Measurements from ENCODE around the gene EDDM13. TPM values are rescaled to one million over a fixed set of nuclear protein-coding genes. Genes with fewer than 3 reads are reported as not detected.
"Not testable (repeated sequence)": the region's sequence is repeated elsewhere in the genome, so short reads cannot be mapped to it uniquely, and the experiment has no call there.

Gene EDDM13
- polyA plus RNA-seq, 4 donors, result 0.98 to 2.6 (median 2.1) TPM

DNA sequence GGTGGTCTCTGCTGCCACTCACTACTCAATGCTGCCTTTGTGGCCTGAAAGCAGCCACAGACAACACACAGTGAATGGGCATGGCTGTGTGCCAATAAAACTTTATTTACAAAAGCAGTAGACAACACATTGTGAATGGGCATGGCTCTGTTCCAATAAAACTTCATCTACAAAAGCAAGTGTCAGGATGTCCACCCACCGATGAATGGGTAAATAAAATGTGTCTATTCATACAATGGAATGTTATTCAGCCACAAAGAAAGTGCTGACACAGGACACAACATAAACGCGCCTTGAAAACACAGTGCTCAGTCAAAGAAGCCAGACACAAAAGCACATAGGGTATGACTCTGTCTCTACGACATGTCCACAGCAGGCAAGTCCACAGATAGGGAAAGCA is 22.0 kb downstream of the EDDM13 start:
- no peak for DNase-seq (ENCODE audit: low read depth in 4 of 4, low spot score in 3 of 4)

DNA sequence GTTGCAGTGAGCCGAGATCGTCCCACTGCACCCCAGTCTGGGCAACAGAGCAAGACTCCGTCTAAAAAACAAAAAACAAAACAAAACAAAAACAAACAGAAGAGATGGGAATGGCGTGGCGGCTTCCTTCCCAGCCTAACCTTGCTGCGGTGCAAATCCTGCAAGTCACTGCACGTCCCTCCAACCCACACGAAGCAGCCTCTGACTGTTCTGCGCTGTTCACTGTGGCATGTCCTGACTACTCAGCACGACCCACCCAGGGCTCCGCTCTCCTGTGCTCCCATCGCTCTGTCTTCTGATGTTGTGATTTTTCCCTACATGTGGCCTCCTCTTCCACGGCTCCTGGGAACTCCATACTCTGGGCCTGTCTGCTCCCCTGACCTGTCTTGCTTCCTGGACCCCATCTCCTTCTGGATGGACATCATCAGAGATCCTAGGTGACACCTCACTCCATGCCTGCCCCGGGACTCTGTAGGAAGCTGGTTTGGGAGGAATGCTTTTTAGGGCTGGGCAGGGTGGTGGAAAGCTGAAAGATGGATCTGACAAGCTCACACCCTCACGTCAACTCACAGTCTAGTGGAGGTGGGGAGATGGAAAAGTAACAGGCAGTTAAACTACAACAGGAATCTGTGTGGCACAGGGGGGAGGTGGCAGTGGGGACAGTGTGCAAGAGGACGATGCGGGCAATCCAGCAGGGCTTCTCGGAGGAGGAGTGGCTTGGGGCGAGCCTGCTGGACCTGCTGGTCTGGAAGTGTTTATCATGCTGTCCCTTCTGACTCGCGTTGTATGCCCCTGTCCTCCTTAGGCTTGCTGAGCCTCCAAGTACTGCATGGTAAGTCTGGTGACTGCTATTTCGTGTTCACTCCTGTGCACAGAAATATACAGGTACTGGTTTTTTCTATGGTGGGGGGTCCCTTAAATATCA is 23.2 kb downstream of the EDDM13 start:
- DNase-seq (ENCODE audit: low read depth in 4 of 4, low spot score in 3 of 4), result no peak

DNA sequence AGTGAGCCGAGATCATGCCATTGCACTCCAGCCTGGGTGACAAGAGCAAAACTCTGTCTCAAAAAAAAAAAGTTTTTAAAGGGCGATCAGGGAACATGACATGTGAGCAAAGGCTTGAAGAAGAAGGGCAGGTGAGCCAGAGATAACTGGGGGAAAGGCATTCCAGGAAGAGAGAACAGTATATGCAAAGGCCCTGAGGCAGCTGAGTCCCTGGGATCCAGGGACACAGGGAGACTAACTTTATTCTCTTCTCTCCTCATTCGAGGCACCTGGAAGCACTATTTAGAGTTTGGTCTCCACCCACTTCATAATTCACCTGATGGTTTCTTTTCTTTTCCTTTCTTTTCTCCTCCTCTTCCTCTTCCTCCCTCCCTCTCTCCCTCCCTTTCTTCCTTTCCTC is 24.5 kb downstream of the EDDM13 start:
- DNase-seq (ENCODE audit: low read depth in 4 of 4, low spot score in 3 of 4), result no peak

- no peak for DNase-seq (ENCODE audit: low read depth in 4 of 4, low spot score in 3 of 4)
Observed at GRCh38 chr19:56299688-56300087, 27.1 kb downstream of the EDDM13 start.

- no peak for DNase-seq (ENCODE audit: low read depth in 4 of 4, low spot score in 3 of 4)
Observed at GRCh38 chr19:56301155-56301554, 28.6 kb downstream of the EDDM13 start.

GRCh38 chr19:56301886-56302620 is 29.5 kb downstream of the EDDM13 start:
- no peak for DNase-seq (ENCODE audit: low read depth in 4 of 4, low spot score in 3 of 4)

GRCh38 chr19:56304243-56304642 is 31.7 kb downstream of the EDDM13 start:
- no peak for DNase-seq (ENCODE audit: low read depth in 4 of 4, low spot score in 3 of 4)

DNA sequence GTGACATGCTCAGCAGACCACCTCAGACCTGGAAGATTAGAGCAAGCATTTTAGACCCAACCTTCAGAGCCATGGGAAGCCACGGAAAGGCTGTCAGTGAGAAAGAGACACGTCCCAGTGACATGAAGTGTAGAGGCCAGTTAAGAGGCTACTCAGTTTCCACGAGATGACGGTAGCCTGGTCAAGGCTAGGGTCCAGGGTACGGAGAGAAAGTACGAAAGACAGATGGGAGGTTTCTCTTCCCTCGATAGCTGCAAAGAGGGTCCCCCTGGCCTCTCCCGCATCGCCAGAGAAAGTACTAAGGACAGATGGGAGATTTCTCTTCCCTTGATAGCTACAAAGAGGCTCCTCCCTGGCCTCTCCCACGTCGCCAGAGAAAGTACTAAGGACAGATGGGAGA is 33.5 kb downstream of the EDDM13 start:
- no peak for DNase-seq (ENCODE audit: low read depth in 4 of 4, low spot score in 3 of 4)

DNA sequence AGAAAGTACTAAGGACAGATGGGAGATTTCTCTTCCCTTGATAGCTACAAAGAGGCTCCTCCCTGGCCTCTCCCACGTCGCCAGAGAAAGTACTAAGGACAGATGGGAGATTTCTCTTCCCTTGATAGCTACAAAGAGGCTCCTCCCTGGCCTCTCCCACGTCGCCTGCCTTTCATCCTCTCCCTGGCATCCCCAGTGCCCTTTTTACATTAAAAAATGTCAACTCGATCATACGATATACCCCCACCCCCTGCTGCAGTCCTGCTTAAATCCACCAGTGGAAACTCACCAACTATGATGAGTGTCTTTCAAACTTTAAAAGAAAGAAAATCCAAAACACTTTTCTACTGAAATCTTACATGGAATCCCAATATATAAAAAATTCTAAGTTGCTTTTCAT is 34.5 kb downstream of the EDDM13 start:
- not testable (repeated sequence) for DNase-seq (ENCODE audit: low read depth in 4 of 4, low spot score in 3 of 4)

GRCh38 chr19:56308792-56309191 is 36.2 kb downstream of the EDDM13 start:
- no peak for DNase-seq (ENCODE audit: low read depth in 4 of 4, low spot score in 3 of 4)

- no peak for DNase-seq (ENCODE audit: low read depth in 4 of 4, low spot score in 3 of 4)
Observed at GRCh38 chr19:56309511-56310185, 37.1 kb downstream of the EDDM13 start.

DNA sequence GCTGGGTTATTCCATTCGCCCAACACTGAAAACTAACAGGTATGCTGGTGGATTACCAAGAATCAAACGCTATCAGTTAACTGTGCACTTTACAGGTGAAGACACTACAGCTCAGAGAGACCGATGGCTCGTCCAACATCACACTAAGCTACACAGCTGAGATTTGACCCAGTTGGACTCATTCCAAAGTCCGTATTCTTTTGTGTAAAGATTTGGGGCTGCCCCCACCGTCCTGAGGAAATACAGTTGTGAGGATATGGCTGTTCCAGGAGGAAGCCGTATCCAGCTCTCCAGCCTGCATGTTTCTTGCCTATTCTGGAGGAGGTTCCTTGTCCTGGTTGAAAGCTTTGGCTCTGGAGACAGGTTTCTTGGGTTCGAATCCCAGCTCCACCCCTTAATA is 37.9 kb downstream of the EDDM13 start:
- no peak for DNase-seq (ENCODE audit: low read depth in 4 of 4, low spot score in 3 of 4)

GRCh38 chr19:56312342-56312741 is 39.8 kb downstream of the EDDM13 start:
- no peak for DNase-seq (ENCODE audit: low read depth in 4 of 4, low spot score in 3 of 4)

DNA sequence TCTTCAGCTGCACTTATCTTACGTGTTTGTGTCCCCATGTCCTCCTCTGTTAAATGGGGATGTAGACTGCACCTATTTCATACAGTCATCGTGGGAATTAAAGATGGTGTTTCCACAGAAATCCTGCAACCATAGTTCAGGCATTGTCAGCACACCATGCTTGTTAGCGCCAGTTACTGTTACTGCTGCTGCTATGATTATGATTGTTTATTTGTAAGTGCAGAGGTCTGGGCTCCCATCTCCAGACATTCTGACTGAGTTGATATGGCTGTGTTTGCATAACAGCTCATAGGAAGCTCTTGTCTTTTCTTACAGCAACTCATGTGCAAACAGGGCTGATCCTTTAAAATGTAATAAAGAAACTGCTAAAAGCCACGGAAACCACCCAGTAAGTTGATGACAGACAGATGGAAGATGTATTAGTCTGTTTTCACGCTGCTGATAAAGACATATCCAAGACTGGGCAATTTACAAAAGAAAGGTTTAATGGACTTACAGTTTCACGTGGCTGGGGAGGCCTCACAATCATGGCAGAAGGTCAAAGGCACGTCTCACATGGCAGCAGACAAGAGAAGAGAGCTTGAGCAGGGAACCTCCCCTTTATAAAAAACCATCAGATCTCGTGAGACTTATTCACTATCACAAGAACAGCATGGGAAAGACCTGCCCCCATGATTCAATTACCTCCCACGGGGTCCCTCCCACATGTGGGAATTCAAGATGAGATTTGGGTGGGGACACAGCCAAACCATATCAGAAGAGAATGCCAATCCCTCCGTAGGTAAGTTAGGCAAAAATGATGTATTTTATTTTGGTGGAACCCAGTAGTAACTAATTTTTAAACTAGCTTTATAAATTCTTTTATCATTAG is 40.5 kb downstream of the EDDM13 start:
- DNase-seq (ENCODE audit: low read depth in 4 of 4, low spot score in 3 of 4), result no peak

GRCh38 chr19:56314018-56314380 is 41.5 kb downstream of the EDDM13 start:
- DNase-seq (ENCODE audit: low read depth in 4 of 4, low spot score in 3 of 4), result no peak

- peak; percentile 95 to 100 (median 96) for DNase-seq (ENCODE audit: low read depth in 4 of 4, low spot score in 3 of 4)
Observed at GRCh38 chr19:56314381-56315076, 42.0 kb downstream of the EDDM13 start, which contains the start of gene ZSCAN5A. ZSCAN5A (minus strand) TSS chr19:56314839; CDS start chr19:56225046, 89,793 bp downstream.

- DNase-seq (ENCODE audit: low read depth in 4 of 4, low spot score in 3 of 4), result peak; percentile 98 to 99 (median 98)
Observed at GRCh38 chr19:56315077-56315828, 42.7 kb downstream of the EDDM13 start.

GRCh38 chr19:56316728-56317127 is 44.2 kb downstream of the EDDM13 start:
- no peak for DNase-seq (ENCODE audit: low read depth in 4 of 4, low spot score in 3 of 4)

DNA sequence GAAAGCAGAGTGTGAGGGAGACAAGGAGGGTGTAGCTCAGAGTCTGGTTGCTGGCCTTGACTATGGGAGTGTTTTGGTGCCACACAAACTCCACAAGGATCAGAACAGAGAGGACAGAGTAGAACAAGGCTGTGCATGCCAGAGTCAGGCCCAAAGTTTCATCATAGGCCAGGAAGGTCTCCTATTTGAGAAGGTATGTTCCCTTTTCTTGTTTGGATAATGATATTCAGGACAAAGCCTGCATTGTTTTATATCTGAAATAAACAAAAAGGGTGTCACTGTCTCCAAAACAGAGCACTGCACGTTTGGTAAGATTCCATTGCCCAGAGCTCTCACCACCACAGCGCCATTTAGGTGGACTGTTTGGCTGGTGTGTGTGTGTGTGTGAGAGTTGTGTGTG is 45.2 kb downstream of the EDDM13 start:
- no peak for DNase-seq (ENCODE audit: low read depth in 4 of 4, low spot score in 3 of 4)

Data from right renal pelvis (tissue), 4 donors.